ENCODE measurements around the gene SMG6.
"Not testable (repeated sequence)": the region's sequence is repeated elsewhere in the genome, so short reads cannot be mapped to it uniquely, and the experiment has no call there.

SMG6 gene

DNA sequence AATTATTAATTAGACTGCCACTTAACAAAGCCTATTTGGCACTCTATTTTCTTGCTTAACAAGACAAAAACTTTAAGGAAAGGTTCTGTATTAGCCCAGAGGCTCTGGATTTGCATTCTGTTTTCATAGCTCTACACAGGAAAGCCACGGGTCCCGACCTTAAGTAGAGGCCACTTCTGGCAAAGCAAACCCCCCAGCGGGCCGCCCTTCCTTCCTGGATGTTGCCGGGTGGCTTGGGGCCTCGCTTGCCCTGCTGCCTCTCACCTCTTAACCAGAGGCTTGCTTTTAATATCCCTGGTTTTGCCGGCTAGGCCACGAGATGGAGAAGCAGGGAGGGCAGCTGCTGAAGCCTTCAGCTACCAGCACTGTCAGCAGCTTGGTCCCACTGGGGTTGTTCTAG is 282.9 kb downstream of the SMG6 start:
- no peak for DNase-seq

DNA sequence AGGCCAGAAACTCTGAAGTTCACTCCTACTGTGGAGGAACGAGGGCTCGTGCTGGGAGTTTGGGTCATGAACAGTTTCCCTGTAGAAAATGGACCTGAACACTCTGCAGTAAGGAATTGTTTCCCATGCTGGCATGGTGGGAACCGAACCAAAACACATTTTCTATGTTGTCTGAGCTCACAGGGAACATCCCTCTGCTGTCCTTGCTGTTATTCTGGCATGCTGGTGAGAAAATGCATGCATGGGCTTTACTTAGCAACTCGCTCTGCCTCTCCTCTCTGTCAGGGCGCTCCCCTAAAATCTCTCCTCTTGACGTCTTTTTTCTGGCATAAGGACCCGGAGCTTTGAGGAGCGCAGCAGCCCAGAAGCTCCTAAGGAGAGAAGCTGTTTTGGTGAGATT is 283.9 kb downstream of the SMG6 start:
- no peak for DNase-seq

DNA sequence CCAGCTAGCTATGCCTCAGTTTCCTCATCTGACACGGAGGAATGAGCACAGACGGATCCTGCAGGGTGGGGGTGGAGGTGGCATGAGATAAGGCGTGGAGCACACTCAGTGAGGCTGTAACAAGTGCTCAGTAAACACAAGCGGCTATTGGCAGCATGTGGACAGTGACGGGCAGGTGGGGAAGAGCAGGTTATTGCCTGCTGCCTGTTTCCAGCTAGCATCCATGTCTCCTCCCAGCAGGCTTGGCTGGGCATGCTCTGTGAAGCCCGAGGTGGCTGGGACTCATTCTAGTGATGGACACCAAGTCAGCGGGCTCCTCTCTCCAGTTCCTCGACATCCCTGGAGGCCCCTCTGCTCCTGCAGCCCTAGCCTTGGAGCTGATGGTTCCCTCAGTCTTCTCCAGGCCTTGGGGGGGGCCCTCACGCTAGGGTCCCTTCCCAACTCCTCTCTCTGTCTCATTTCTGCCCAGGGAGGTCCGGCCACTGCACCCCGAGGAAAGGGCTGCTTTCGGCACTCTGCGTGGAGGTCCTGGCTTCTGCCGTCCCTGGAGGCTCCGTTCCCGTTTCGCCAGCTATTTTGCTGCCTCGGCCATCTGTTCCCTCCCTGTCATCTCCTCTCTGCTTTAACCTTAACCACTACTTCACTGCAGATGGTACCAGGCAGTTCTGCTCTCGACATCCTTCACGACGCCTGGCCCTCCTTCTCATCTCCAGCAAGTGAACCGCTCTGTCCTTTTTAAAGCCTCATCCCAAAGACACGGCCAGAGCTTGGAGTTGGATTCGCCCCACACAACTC is 284.7 kb downstream of the SMG6 start:
- DNase-seq = no peak

DNA sequence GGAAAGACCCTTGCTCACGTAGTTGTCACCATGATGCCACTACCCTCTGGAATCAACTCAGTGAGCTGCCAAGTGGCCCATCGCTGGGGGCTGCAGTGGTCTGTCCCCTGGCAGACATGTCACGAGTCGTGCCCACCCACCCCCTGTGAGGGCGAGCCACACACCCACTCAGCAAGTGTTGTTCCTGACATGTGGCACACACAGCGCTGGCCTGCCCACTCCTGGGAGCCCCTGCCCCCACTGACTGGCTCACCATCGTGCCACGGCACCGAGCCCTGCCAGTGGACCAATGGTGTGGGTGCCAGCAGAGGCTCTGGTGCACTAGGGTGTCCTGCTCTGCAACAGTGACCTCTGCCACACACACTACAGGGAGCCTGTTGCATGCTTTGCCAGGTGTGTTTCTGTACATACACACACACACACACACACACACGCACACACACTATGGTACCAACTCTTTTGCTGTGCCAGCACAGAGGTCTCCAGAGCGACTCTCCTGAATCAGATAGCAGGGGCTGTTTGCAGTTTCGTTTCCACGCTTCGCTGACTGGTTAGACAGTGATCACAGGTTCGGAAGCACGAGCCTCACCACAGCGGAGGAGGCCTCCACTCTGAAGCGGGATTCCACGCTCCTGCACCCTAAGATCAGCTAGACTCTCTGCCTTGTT is 286.2 kb downstream of the SMG6 start:
- DNase-seq = no peak

DNA sequence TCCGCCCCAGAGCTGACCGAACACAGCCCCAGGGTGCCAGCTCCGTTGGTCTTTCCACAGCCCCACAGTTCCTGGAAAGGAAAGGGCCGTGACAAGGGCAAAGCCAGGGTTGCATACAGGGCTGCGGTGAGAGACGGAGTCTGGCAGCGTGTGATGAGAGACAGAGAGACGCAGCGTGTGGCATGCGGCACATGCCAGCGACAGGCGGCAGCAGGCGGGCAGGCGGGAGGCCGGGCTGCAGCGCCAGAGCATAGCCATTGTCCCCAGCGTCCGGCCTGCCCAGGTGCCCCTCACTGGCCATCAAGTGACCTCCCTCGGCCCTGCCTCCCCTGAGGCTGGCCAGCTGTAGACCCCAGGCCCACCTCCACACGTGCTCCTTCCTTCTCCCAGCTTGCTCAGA is 287.1 kb downstream of the SMG6 start:
- no peak for DNase-seq

DNA sequence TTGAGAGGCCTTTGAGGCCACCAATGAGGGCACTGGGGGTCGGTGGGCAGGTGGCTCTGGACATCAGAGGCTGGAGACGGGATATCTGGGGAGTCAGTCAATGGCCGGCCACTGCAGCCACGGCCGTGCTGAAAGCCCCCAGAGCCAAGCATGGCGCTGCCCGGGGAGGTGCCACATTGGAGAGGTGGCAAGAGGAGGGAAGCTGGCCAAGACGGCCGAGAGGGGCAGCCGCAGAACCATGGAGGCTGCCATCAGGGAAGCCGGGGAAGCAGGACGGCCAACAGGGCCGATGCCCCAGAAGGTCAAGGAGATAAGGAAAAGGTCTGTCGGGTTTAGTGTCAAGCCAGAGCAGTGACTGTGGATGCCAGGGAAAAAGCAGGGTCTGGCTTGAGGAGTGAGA is 288.3 kb downstream of the SMG6 start:
- no peak for DNase-seq

DNA sequence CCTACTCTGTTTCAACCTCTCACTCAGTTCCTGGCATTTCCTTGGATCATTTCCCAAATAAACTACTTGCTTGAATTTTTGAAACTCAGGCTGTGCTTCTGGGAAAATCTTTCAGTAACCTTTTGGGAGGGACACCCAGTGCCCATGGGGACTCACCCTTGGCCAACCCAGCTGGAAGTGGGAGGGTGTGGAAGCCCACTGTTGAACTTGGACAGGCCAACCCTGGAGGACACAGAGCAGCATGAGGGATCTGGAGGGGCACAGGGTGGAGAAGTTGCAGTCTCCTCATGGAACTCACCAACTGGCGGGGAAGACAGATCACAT is 289.6 kb downstream of the SMG6 start:
- DNase-seq = no peak

DNA sequence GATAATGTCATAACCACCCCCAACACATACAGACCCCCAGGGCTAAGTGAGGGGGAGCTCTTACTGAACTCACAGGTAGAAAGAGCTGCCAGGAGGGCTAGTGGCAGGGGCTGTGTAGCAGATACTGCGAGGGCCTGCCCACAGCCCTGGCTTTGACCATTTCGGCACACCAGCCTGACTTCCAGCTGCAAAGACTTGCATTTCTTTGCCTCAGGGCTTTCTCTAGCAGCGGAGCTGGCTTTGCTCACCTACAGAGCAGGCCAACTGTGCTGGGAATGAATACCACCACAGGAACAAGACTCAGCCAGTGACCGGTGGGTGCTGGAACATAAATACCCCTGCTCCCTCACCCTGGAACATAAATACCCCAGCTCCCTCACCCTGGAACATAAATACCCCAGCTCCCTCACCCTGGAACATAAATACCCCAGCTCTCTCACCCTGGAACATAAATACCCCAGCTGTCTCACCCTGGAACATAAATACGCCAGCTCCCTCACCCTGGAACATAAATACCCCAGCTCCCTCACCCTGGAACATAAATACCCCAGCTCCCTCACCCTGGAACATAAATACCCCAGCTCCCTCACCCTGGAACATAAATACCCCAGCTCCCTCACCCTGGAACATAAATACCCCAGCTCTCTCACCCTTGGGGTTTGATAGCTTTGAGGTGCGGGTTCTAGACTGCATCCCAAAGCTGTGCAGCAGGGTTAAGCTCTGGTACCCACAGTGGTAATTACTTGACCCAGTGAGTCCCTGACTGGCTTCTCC is 290.2 kb downstream of the SMG6 start:
- DNase-seq = not testable (repeated sequence)

DNA sequence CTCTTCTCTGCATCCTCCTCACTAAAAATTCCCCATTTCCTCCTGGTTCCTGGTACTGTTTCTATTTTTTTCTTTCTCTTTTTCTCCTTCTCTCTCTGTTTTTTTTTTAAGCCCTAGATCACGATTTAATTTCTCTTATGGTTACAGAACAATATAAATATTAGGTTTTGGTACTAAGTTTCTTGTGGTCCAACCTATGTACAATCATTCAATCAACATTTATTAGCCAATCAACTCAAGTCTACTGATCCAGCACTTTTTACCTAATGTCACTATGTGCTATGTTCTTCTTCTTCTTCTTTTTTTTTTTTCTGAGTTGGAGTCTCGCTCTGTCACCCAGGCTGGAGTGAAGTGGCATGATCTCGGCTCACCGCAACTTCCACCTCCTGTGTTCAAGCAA is 291.1 kb downstream of the SMG6 start:
- no peak for DNase-seq

DNA sequence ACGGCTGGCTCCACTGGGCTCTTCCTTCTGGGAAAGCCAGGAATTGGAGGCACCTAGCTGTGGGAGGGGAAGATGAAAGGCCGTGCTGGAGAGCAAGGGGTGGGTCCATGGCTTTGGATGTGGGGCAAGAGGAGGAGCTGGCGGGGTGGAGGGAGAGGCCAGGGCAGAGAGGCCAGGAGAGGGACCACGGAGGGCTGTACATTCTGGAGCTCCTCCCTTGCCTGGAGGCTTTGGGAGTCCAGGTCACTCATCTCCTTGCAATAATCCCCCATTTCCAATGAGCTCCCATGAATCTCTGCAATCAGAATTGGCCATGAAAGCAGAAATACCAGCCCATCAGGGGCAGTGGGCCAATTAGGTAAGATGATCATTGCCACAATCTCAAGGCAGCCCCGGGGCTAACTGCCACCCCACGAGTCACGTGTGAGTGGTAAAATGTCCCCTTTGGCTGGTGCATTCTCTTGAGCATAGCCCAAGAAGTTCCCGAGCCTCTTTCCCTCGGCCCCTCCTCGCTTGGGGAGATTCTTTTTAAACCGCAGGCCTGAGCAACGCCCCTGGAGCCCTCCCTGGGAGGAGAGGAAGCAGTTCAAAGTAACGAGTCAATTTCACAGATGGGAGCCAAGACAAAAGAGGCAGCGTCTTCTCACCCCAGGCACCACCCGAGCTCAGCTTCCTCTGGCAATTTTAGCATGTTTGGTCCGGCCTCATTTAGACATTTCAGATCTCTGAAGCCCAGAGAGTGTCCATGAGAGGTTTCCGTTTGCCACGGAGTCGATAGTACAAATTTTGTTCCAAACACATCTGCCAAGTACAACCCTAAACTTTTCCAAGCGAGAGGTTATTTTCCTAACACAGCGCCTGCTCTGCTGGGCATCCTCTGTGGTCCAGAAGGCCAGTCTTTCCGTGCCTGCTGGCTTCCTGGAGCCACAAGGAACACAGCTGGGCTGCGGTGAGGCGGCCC is 291.9 kb downstream of the SMG6 start:
- peak; percentile 24 to 55 (median 35) for DNase-seq

All from suppressor macrophage treated with lipopolysaccharide for 1 hour (primary cell).